Tibial nerve (tissue), 4 donors: ENCODE measurements around the gene SEMA5A. TPM values are rescaled to one million over a fixed set of nuclear protein-coding genes. Genes with fewer than 3 reads are reported as not detected.

Experiments
- DNase-seq, 2 donors: peaks; one replicate each; pipeline ENCODE4 v3.0.0-alpha.2; 2019; ENCODE audit warnings: low spot score in 2 of 2
- H3K27ac ChIP-seq, 4 donors: fragments of 200-600 bp; sonication (generic) in 3 of 4; one replicate each; pipeline ENCODE4 v1.5.1; 2017 to 2019; ENCODE audit warnings: mild to moderate bottlenecking in 1 of 4
- H3K27me3 ChIP-seq, 2 donors: fragments of 200-600 bp; sonication (generic) in 1 of 2; one replicate each; pipeline versions ENCODE4 v1.5.1 to v1.6.0; 2017 to 2019
- H3K36me3 ChIP-seq, 3 donors: fragments of 200-600 bp; sonication (generic); one replicate each; pipeline ENCODE4 v1.5.1; 2018 to 2019
- H3K4me1 ChIP-seq, 4 donors: fragments of 200-600 bp; sonication (generic) in 3 of 4; one replicate each; pipeline ENCODE4 v1.5.1; 2017 to 2019
- H3K4me3 ChIP-seq, 4 donors: fragments of 200-600 bp; sonication (generic) in 3 of 4; one replicate each; pipeline ENCODE4 v1.5.1; 2017 to 2019; ENCODE audit warnings: mild to moderate bottlenecking in 1 of 4, moderate library complexity in 1 of 4
- H3K9me3 ChIP-seq, 4 donors: fragments of 200-600 bp; sonication (generic) in 3 of 4; one replicate each; pipeline ENCODE4 v1.5.1; 2017 to 2019
- EP300 ChIP-seq, 2 donors: sonication (generic); formaldehyde crosslinking; IDR thresholded peaks; one replicate each; pipeline ENCODE4 v1.6.1; 2017; ENCODE audit warnings: antibody characterized with exemption in 2 of 2, mild to moderate bottlenecking in 1 of 2
- POLR2A ChIP-seq, 2 donors: fragments of 450-650 bp; IDR thresholded peaks; one replicate each; pipeline ENCODE4 v1.6.1; 2017; ENCODE audit warnings: antibody characterized with exemption in 2 of 2, mild to moderate bottlenecking in 2 of 2, moderate library complexity in 2 of 2
- WGBS, 2 donors: methylation state at CpG; one replicate each; pipeline ENCODE4 v1.1.5; 2018; 5-methylcytosine and 5-hydroxymethylcytosine counted together
- total RNA-seq, 4 donors: library from RNA; depleted of rRNA; stranded (reverse); fragments of >200 nt; gene quantifications; one replicate each; pipeline ENCODE4 v1.1.0, GENCODE V29; 2016
- TF ChIP-seq, protein P1 (sequence below), 5 experiments: fragments of 200-600 bp in 3 of 5; fragments of 450-650 bp in 2 of 5; sonication (generic) in 3 of 5; IDR thresholded peaks; one replicate each; pipeline ENCODE4 v1.5.1; 2016 to 2019; ENCODE audit warnings: antibody characterized with exemption in 5 of 5, mild to moderate bottlenecking in 3 of 5, moderate library complexity in 2 of 5

Gene SEMA5A
- total RNA-seq, 4 donors from 2014 or later = 36.3 to 58.4 (median 52.6) TPM

DNA sequence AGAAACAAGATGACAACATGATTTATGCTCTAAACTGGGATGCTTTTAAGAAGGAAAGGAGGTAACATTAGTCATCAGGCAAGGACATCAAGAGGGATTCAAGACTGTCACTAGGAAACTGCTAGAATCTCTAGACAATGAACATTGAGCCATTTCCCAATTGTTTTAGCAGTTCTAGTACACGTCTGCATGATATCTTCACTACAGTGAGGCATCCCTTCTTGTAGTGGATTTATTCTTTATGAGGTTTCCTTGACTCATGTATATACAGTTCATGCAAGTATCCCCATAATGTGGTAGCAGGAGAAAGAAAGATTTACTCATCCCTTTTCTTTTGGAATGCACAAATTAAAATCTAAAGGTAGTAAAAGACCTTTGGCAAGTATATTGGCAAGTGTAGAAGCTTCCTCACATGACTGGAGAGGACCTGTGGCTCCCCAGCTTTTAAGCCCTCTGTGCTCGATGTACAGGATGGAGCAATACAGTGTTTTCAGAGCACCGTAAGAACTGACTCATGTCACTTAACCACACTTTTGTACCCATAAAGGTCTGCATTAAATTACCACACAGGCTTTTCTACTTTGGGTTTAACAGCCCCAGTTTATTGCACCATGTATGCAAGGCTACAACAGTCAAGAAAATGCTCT, 335.9 kb downstream of the SEMA5A start:
- no peaks in the 10 kb centered on the region for H3K27me3 ChIP-seq
- H3K27ac ChIP-seq = no peak overlapping the region
- WGBS, 2 donors = 83 to 85% methylated on average over 3 of the region's 3 CpGs
- peaks cover 0 to 4% (median 0%) of the 10 kb centered on the region in 4 donors for H3K4me1 ChIP-seq
- no peak overlapping the region for H3K4me3 ChIP-seq
- peaks cover 0 to 6% (median 0%) of the 10 kb centered on the region in 3 donors for H3K36me3 ChIP-seq
- no peaks in the 10 kb centered on the region for H3K9me3 ChIP-seq
- no peak for DNase-seq
- TF ChIP-seq POLR2A (IDR thresholded peaks at IDR 0.05) = no peak
- TF ChIP-seq, protein P1, sequence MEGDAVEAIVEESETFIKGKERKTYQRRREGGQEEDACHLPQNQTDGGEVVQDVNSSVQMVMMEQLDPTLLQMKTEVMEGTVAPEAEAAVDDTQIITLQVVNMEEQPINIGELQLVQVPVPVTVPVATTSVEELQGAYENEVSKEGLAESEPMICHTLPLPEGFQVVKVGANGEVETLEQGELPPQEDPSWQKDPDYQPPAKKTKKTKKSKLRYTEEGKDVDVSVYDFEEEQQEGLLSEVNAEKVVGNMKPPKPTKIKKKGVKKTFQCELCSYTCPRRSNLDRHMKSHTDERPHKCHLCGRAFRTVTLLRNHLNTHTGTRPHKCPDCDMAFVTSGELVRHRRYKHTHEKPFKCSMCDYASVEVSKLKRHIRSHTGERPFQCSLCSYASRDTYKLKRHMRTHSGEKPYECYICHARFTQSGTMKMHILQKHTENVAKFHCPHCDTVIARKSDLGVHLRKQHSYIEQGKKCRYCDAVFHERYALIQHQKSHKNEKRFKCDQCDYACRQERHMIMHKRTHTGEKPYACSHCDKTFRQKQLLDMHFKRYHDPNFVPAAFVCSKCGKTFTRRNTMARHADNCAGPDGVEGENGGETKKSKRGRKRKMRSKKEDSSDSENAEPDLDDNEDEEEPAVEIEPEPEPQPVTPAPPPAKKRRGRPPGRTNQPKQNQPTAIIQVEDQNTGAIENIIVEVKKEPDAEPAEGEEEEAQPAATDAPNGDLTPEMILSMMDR (IDR thresholded peaks at IDR 0.05) = no peak
- no peak for TF ChIP-seq EP300 (IDR thresholded peaks at IDR 0.05)

DNA sequence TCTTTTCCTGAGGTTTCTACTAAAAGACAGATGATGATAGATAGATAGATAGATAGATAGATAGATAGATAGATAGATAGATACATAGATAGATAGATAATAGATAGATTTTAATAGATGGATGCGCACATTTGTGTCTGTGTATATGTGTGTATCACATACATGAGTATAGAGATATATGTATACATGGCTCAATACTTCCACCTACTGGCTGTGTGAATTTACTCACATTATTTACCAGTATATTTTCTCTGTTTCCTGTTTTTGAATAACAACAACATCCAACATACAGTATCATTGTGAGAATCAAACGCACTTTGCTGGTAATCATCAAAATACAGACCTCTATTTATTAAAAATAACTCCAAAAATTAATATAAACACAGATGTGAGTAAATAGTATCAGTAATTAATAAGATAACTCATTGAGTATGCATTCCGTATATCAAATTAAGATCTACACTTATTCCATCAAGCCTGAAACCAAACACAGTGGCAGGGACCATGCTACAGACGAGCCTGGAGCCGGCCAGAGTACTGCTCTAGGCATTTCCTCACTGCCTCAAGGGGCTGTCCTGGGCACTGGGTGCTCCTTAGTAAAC, 338.0 kb downstream of the SEMA5A start:
- Histone ChIP-seq H3K9me3 (no peaks in the 10 kb centered on the region), H3K27ac (peak overlapping the region in 2 of 4 donors; percentile 28 to 59), H3K36me3 (no peaks in the 10 kb centered on the region), H3K27me3 (no peaks in the 10 kb centered on the region), H3K4me3 (no peak overlapping the region), H3K4me1 (peaks cover 0 to 4% (median 0%) of the 10 kb centered on the region in 4 donors)
- peak in 1 of 2 donors; percentile 16 for DNase-seq
- 40 to 47% methylated on average over 5 of the region's 5 CpGs for WGBS, 2 donors
- TF ChIP-seq EP300 (IDR thresholded peaks at IDR 0.05) = no peak
- TF ChIP-seq, protein P1 (IDR thresholded peaks at IDR 0.05) = peak; percentile 27 to 60 (median 45)

DNA sequence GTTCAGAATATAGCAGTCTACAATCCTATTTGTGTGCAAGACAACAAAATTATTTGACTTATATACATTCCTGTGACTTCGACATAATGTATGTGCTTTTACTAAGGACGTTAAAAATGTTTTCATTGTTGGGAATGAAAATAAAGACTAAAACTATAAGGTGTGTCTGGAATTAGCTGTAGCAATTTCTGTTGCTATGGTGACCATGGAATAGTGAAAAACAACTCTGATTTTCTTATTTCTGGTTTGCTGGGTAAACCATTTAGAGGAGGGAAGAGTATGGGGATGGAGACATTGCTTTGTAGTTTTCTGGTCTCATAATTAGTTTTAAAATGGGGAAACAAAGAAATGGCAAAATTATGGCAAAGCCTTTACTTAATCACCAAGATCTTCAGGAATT, 343.2 kb downstream of the SEMA5A start:
- H3K27me3 ChIP-seq = no peaks in the 10 kb centered on the region
- H3K4me3 ChIP-seq = no peak overlapping the region
- DNase-seq = no peak
- H3K27ac ChIP-seq = no peak overlapping the region
- no peaks in the 10 kb centered on the region for H3K9me3 ChIP-seq
- WGBS, 2 donors = 76 to 83% methylated on average over 2 of the region's 2 CpGs
- TF ChIP-seq POLR2A (IDR thresholded peaks at IDR 0.05) (no peak), EP300 (IDR thresholded peaks at IDR 0.05) (no peak)
- TF ChIP-seq, protein P1 (IDR thresholded peaks at IDR 0.05) = no peak
- no peaks in the 10 kb centered on the region for H3K36me3 ChIP-seq
- no peaks in the 10 kb centered on the region for H3K4me1 ChIP-seq

DNA sequence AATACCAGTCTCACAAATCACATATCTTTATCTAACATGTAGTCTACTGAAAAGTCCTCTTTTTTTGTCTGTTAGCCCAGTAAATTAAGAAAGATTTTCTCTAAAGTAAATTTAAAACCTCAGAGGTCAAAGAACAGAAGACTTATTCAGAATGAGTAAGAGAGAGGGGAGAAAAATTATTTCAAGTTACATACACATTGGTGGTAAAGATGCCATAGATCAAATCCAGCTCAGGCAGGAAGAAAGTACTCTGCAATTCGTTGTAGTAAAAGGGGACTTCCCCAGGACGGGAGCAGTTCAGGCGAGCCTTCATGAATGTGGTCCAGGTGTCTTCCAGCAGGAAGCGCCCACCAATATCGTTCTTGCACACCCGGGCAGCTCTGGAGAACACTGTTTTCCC, 344.1 kb downstream of the SEMA5A start:
- TF ChIP-seq POLR2A (IDR thresholded peaks at IDR 0.05) = no peak
- TF ChIP-seq, protein P1 (IDR thresholded peaks at IDR 0.05) = no peak
- no peak for TF ChIP-seq EP300 (IDR thresholded peaks at IDR 0.05)
- Histone ChIP-seq H3K4me1 (no peaks in the 10 kb centered on the region), H3K27me3 (no peaks in the 10 kb centered on the region), H3K27ac (no peak overlapping the region), H3K4me3 (no peak overlapping the region), H3K36me3 (peaks cover 0 to 3% (median 0%) of the 10 kb centered on the region in 3 donors), H3K9me3 (no peaks in the 10 kb centered on the region)
- no peak for DNase-seq
- WGBS, 2 donors = 78 to 80% methylated on average over 6 of the region's 6 CpGs

DNA sequence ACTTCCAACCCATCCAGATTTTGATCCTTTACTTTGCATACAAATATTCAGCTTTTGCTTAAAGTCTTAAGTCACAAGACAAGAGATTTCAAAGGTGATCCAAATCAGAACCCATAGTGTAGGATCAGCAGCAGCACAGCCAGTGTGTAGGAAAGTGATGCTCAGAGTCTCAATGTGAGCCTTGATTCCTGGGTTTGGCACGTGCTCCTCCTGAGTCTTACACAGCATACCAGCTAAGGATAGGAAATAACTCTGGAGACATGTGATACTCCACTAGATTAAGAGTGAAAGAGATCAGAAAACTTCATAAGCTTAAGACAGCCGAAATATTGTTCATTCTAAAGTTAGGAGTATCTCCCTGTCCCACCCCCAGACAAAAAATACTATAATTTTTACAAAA, 344.9 kb downstream of the SEMA5A start:
- Histone ChIP-seq H3K27ac (no peak overlapping the region), H3K27me3 (no peaks in the 10 kb centered on the region), H3K36me3 (peaks cover 0 to 9% (median 0%) of the 10 kb centered on the region in 3 donors), H3K4me1 (no peaks in the 10 kb centered on the region), H3K9me3 (no peaks in the 10 kb centered on the region), H3K4me3 (no peak overlapping the region)
- 49 to 79% methylated on average over 2 of the region's 2 CpGs for WGBS, 2 donors
- no peak for TF ChIP-seq POLR2A (IDR thresholded peaks at IDR 0.05)
- DNase-seq = no peak
